Smooth muscle cell (in vitro differentiated cells): ENCODE results near the gene NMU. TPM values are rescaled to one million over a fixed set of nuclear protein-coding genes. Genes with fewer than 3 reads are reported as not detected.

ENCODE experiments used
- DNase-seq: peaks from one replicate; lab custom pipeline; 2025; ENCODE audit not compliant: unreplicated experiment; lab: John Stamatoyannopoulos, UW
- H2AFZ ChIP-seq: fragments of 200-600 bp; sonication (generic); 2 replicates; pipeline ENCODE4 v1.6.0; 2016; ENCODE audit warnings: antibody characterized with exemption, low read depth, mild to moderate bottlenecking
- H3F3A ChIP-seq: fragments of 200-600 bp; sonication (generic); 2 replicates; pipeline ENCODE4 v1.6.0; 2017; ENCODE audit warnings: antibody characterized with exemption, low read depth
- H3K27ac ChIP-seq: fragments of 200-600 bp; sonication (generic); 2 replicates; pipeline ENCODE4 v1.5.1; 2016; ENCODE audit warnings: low read depth, mild to moderate bottlenecking
- H3K27me3 ChIP-seq: fragments of 200-600 bp; sonication (generic); 2 replicates; pipeline ENCODE4 v1.6.1; 2016; ENCODE audit warnings: low read depth, mild to moderate bottlenecking
- H3K36me3 ChIP-seq: fragments of 200-600 bp; sonication (generic); 2 replicates; pipeline ENCODE4 v1.5.1; 2016; ENCODE audit warnings: low read depth
- H3K4me1 ChIP-seq: fragments of 200-600 bp; sonication (generic); 2 replicates; pipeline ENCODE4 v1.5.1; 2016; ENCODE audit warnings: low read depth
- H3K4me2 ChIP-seq: fragments of 200-600 bp; sonication (generic); 2 replicates; pipeline ENCODE4 v1.6.0; 2016; ENCODE audit warnings: mild to moderate bottlenecking
- H3K4me3 ChIP-seq: fragments of 200-600 bp; sonication (generic); 2 replicates; pipeline ENCODE4 v1.5.1; 2016; ENCODE audit warnings: mild to moderate bottlenecking
- H3K79me2 ChIP-seq: fragments of 200-600 bp; sonication (generic); 2 replicates; pipeline ENCODE4 v1.6.0; 2016; ENCODE audit warnings: low read depth, mild to moderate bottlenecking
- H3K9ac ChIP-seq: fragments of 200-600 bp; sonication (generic); 2 replicates; pipeline ENCODE4 v1.6.0; 2016; ENCODE audit warnings: low read depth
- H3K9me3 ChIP-seq: fragments of 200-600 bp; sonication (generic); replicated peaks from 2 replicates; pipeline ENCODE4 v1.5.1; 2016; ENCODE audit warnings: low read depth
- H4K20me1 ChIP-seq: fragments of 200-600 bp; sonication (generic); 2 replicates; pipeline ENCODE4 v1.6.0; 2016; ENCODE audit warnings: low read depth
- CTCF ChIP-seq: fragments of 200-600 bp; sonication (generic); IDR thresholded peaks from 2 replicates; pipeline ENCODE4 v1.5.1; 2017; ENCODE audit warnings: borderline replicate concordance, mild to moderate bottlenecking, antibody characterized with exemption; ENCODE audit not compliant: insufficient read depth, poor library complexity, severe bottlenecking
- WGBS: methylation state at CpG from one replicate; pipeline ENCODE4 v1.1.7; 2016; ENCODE audit warnings: low lambda C conversion rate; 5-methylcytosine and 5-hydroxymethylcytosine counted together
- polyA plus RNA-seq: library from polyadenylated mRNA; unstranded; fragments of >200 nt; fragmentation: Nextera tagmentation; extraction: Ambion mirVana; gene quantifications from 2 replicates; pipeline ENCODE4 v1.2.1, GENCODE V29; 2016
- total RNA-seq: library from RNA; depleted of rRNA; stranded (reverse); fragments of >200 nt; gene quantifications from 2 replicates; pipeline ENCODE4 v1.2.3, GENCODE V29; 2014

Gene NMU
- total and polyA plus RNA-seq, 2 experiments from 2014 or later: not detected

GRCh38 chr4:55574252-55574651 lies 61.8 kb downstream of the NMU start:
- Histone ChIP-seq H4K20me1 (no peaks in the 10 kb centered on the region), H3K27me3 (no peaks in the 10 kb centered on the region), H3K9me3 (peaks cover 6% of the 10 kb centered on the region), H3K4me1 (no peaks in the 10 kb centered on the region), H3K4me3 (no peak overlapping the region), H3F3A (no peaks in the 10 kb centered on the region), H3K36me3 (peaks cover 5% of the 10 kb centered on the region), H3K27ac (no peak overlapping the region), H3K79me2 (no peaks in the 10 kb centered on the region), H2AFZ (no peak overlapping the region), H3K9ac (no peak overlapping the region), H3K4me2 (no peak overlapping the region)
- DNase-seq: no peak
- WGBS: 85% methylated on average over 1 of the region's 1 CpG
- TF ChIP-seq CTCF: no peak

- Histone ChIP-seq H2AFZ (no peak overlapping the region), H3K9me3 (peaks cover 6% of the 10 kb centered on the region), H3K79me2 (no peaks in the 10 kb centered on the region), H3K4me3 (no peak overlapping the region), H3K9ac (no peak overlapping the region), H3F3A (no peaks in the 10 kb centered on the region), H3K36me3 (peaks cover 5% of the 10 kb centered on the region), H3K27me3 (no peaks in the 10 kb centered on the region), H3K4me2 (no peak overlapping the region), H3K27ac (no peak overlapping the region), H4K20me1 (no peaks in the 10 kb centered on the region), H3K4me1 (no peaks in the 10 kb centered on the region)
- TF ChIP-seq CTCF: no peak
- WGBS: 92% methylated on average over 3 of the region's 3 CpGs
- DNase-seq: no peak
These were observed 64.3 kb downstream of the NMU start for GRCh38 chr4:55571806-55572205.

GRCh38 chr4:55568905-55569504 lies 67.1 kb downstream of the NMU start:
- Histone ChIP-seq H3K4me2 (no peak overlapping the region), H3K4me1 (no peaks in the 10 kb centered on the region), H2AFZ (no peak overlapping the region), H3K79me2 (no peaks in the 10 kb centered on the region), H3K36me3 (no peaks in the 10 kb centered on the region), H3F3A (no peaks in the 10 kb centered on the region), H3K4me3 (no peak overlapping the region), H3K9me3 (no peaks in the 10 kb centered on the region), H3K9ac (no peak overlapping the region), H3K27me3 (no peaks in the 10 kb centered on the region), H3K27ac (no peak overlapping the region), H4K20me1 (no peaks in the 10 kb centered on the region)
- DNase-seq: no peak
- WGBS: 91% methylated on average over 1 of the region's 1 CpG
- no peak for TF ChIP-seq CTCF

- Histone ChIP-seq H3K4me3 (no peak overlapping the region), H3K9ac (no peak overlapping the region), H3K36me3 (no peaks in the 10 kb centered on the region), H4K20me1 (no peaks in the 10 kb centered on the region), H3K79me2 (no peaks in the 10 kb centered on the region), H3K27ac (no peak overlapping the region), H2AFZ (no peak overlapping the region), H3F3A (no peaks in the 10 kb centered on the region), H3K27me3 (no peaks in the 10 kb centered on the region), H3K4me1 (no peaks in the 10 kb centered on the region), H3K4me2 (no peak overlapping the region), H3K9me3 (no peaks in the 10 kb centered on the region)
- WGBS: 98% methylated on average over 1 of the region's 1 CpG
- DNase-seq: no peak
- TF ChIP-seq CTCF: no peak
These were observed 74.2 kb downstream of the NMU start for GRCh38 chr4:55561889-55562288.
